ENCODE measurements around the gene AFAP1L2.

The AFAP1L2 gene

DNA sequence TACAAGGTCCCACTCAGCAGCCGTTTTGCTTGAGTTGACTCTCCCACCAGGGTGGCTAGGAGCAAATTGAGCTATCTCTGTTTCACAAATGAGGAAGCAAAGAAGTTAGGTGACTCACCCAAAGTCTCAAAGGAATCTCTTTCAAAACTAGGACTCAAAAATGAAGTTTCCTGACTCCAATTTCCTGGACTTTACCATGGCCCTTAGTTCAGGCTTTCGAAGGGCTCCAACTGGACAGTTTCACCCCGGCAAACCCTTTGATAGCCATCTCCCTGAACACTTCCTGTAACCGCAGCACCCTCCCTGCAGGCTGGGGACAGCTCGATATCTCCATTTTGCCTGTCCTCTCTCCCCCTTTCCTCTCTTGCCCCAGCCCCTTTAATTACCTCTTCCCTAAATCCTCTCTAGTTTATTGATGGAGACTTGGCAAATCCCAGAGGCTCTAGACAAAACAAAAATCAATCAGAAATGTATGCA is 4.7 kb upstream of the AFAP1L2 start:
- DNase-seq = no peak

DNA sequence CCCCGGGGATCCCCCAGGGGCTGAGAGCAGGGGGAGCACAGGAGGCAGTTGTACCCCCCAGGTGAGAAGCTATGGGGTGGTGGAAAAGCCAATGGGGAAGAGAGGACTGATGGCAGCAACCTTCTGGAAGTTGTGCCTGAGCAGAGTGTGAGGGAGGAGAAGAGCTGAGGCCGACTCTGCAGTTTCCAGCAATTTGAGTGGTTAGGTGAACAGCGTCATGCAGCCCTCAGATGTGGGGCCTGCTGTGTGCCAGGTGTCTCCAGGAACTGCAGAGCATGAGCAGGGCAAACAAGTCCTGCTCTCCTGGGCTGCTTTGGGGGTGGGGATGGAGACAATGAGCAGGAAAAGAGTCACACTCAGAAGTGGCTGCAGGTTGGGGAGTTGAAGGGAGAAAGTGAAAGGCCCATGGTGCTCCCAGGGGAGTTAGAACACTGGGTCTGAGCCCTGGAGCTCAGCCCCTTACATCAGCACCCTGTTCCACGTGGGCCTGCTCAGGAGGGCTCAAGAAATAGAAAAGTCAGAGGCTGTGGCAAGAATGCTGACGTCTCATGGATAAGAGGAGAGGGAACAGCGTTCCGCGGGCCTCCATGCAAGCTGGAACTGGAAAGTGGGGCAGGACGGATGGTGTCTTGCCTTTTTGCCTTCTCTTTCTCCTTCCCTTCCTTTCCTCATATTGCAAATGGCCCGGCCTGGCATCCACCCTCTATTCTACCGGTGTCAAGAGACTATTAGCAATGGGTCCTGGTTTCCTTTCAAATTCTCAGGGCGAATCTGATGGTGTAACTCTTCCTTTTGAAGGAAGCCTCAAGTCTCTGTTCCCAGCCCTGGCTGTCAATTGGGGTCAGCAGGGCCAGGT is 4.0 kb upstream of the AFAP1L2 start:
- DNase-seq = no peak

DNA sequence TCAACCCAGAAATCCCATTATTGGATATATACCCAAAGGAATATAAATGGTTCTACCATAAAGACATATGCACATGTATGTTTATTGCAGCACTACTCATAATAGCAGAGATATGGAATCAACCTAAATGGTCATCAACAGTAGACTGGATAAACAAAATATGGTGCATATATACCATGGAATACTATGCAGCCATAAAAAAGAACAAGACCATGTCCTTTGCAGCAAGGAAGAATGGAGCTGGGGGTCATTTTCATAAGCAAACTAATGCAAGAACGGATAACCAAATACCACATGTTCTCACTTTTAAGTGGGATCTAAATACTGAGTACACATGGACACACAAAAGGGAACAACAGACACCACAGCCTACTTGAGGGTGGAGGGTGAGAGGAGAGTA is 2.2 kb upstream of the AFAP1L2 start:
- no peak for DNase-seq

DNA sequence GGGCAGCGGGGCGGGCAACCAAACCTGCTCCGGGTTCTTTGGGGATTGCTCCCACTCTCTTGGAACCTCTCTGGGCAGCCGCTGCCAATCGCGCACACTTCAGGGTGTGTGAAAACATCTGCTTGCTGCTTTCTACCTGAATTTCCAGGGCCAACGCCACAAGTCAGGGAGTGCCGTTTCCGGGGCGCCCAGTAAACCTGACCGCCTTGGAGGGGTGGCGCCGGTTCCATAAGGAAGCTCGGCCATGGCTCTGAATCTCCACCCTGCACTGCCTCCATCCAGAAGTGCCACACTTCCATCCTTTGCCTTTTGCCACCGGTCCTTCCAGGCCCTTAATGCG is 679 bp upstream of the AFAP1L2 start:
- DNase-seq = no peak

DNA sequence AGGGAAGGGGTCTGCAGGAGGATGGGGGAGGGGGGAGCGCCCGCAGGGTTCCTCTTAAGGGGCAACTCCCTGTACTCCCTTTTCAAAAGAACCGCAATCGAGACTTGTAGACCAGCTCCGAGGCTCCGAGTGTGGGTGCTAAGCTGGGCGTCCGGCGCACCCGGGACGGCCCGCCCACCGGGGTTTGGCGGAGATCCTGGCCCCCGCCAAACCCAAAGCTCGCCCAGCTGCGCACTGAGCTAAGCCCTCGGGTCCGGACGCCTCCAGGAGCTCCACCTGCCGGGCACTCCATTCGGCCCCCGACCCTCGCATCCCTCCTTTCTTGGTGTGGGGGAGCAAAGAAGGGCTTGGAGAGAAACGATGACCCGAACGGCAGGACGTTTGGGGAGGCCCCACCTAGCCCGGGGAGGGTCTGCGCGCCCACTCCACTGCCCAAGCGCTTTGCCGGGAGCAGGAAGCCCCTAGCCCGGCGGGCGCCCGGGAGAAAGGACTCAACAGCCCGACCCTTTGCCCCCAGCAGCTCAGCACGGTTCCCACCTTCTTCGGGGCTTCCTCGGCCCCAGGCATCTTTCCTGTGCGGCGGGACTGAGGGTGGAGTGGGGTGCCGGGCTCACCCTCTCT is 651 bp downstream of the AFAP1L2 start:
- no peak for DNase-seq

DNA sequence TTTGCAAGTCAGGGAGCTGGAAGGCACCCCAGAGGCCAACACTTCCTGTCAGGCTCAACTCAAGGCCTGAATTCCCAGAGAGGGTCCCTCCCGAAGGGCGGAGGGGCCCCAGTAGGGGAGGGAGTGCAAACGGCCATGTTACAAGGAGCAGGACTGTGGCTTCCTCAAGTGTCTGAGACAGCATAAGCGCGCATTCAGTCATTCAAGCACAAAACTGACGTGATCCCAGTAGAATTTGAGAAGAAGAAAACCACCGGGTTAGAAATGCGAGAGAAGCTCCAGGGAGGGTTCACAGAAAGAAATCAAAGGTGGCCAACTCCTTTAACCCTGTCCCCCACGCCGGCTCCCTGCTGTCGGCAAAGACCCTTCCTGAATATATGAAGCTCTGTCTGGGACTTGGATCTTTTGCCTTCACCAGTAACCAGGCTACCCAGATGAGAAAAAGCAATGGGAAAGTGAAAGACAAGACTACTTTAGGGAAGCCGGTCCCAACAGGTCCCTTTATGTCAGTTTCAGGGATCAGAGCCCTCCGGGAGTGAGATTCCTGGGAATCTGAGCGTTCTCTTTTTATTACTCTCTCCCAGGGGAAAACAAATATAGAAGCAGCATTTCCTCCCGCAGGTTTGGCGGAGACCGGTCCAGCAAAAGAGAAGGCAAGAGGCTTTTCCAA is 1.3 kb downstream of the AFAP1L2 start:
- DNase-seq = no peak

DNA sequence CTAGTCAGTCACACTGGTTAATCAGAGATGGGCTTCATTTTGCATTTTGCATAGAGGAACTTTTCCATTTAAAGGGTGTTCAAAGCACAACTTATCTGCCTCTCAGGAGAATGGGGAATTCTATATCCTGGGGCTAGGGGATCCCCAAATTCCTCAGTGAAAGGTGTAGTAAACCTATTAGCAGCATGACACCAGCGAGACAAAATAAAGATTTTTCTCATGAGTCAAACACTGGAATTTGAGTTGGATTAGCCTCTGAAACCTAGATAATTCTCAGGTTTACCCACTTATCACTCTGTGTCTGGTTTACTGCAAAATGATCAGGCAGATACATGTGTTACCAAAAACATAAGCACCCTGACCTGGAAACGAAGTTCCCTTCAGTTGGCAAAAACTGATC is 2.1 kb downstream of the AFAP1L2 start:
- no peak for DNase-seq

DNA sequence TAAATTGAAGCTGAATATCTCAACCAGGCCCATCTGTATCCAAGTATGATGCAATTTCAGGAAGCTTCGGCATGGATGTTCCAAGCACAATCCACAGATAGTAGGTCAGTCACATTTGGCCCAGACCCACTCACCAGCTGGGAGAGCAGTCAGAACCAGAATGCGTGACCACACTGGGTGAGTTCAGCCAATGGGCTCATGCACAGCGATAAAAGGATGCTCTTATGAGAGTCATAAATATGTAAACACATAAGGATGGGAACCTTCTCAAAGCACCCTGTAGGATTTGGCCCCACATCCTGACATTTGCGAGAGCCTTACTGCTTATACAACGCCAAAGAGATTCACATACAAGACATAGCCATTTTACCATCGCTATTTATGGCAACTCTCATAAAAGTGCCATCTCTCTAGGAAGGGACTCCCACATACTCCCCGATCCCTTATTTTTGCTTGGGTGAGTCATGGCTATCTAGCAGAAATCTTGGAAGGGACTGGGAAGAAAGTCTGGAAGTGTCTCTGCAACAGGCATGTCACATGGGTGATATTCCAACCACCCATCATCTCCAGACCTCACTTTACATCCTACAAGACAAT is 3.0 kb downstream of the AFAP1L2 start:
- DNase-seq = no peak

DNA sequence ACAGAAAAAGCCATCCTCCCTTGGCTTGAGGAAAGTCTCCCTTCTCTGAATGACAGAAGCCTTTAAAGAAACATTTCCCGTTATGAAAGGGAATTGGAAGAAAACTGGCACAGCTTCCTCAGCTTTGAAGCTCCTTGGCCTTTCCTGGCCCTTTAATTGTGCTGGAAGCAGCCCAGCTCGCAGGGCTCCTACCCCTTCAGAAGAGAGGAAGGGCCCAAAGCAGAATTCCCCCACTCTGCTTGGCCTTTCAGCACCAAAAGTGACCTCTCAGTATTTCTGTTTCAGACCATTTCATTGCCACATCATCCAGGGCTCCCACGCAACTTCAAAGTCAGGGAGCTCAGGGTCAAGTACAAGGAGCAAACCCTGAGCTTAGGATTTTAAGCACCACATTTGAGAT is 4.2 kb downstream of the AFAP1L2 start:
- no peak for DNase-seq

DNA sequence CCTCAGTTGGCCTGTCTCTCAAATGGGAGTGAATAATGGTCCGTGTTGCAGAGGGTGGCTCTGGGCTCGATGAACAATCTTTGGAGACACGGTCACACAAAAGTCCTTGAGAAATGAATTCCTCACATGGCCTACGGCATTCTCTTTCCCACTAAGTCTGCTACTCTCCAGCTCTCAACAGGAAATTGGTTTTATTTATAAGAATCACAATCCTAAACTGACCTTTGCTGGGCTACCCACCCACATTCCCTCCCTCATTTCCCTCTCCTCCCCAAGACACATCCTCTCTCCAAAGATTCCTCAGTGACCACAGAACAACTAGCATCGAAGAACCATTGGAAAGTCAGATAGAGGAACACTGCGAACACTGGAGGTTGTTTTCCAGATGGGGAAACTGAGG is 4.7 kb downstream of the AFAP1L2 start:
- no peak for DNase-seq

DNA sequence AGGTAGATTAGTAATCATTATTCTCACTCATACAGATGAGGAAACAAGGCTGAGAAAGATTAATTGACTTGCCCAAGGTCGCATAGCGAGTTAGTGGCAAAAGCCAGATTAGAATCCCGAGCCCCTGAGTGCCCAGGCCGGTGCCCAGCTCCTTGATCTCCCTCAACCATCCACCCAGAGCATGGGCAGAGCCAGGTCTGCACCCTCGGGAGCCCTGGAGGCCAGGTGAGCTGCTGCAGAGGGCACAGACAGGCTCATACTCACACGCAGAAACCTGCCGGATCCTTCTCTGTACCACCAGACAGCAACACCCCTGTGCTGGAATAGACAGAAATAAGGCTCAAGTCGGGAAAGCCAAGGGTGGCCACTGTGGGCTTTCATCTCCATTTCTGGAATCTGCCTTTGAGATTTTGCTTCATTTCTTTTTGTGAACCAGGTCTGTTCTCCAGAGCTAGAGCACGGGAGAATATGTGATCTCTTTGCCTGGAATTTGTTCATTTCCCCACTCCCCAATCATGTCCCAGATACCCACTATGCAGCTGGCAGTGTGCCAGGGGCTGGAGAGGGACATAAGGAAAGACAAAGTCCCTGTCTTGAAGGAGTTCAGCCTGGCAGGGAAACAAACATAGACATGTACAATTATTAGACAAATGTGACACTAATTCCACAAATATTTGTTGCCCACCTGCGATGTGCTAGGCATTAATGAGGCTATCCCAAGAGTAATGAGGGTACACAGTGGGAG is 5.5 kb downstream of the AFAP1L2 start:
- DNase-seq = no peak

DNA sequence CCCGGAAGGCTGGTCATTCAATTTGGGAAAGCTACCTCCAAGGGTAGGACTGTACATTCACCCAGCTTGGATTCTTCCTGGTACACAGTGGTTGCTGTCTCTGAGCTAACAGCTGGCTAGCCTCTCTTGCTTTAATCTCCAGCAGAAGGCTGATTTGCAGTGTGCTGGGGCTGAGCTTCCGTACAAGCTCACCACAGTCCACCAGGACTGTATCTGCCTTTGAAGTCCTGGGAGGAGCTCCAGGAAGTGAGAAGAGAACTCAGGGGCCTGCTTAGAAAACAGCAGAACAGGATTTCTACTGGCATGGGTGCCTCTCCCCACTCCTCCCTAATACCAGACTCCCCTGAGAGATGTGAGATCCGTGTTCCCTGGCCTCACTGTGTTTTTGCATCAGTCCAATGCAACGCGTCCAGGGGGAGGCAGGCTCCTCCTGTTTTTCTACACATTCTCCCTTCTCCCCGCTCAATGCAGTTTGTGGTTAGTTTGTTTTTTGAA is 6.6 kb downstream of the AFAP1L2 start:
- no peak for DNase-seq

DNA sequence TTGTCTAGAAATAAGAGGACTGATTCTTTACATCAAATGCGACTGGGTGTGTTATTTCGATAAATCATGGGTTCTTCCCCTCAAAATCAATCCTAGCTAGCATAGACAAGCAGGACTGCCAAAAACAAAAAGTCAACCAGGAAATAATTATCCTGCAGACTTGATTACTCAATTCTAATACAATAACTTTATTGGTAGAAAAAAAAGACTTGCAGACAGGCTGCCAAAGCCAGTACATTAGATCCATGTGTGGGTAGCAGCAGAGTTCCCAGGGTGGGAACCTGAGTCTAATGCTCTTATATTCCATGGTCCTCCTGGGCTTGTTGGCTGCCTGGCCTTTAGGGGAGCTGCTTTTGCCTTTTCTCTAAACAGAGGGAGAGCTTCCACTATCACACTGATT is 7.8 kb downstream of the AFAP1L2 start:
- DNase-seq = no peak

DNA sequence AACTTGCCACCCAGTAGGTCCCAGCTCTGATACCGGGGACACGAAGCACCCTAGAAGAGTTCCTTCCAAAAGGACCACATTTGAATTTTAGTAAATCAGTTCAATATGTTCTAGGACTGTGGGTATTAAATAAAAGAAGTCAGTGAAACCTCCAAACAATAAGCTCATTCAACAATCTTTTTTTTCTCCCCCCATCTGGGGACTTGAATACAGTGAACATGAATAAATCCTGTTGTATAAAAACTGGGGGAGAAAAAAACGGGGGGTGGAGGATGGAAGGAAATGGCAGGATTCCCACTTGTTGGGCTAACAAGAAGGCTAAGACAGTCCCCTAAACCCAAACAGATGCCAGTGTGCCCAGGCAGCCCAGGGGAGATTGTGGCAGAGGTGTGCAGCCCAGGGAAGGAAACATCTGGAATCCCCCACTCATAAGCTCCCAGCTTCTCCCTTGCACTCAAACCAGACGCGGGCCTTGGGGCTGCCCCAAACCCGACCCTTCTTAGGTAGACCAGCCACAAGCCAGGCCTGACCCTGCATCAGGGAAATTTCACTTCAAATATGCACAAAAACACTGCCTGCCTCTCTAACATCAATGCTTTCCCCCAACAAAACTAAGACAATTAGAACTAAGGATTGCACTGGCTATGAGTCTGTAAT is 8.8 kb downstream of the AFAP1L2 start:
- DNase-seq = no peak

DNA sequence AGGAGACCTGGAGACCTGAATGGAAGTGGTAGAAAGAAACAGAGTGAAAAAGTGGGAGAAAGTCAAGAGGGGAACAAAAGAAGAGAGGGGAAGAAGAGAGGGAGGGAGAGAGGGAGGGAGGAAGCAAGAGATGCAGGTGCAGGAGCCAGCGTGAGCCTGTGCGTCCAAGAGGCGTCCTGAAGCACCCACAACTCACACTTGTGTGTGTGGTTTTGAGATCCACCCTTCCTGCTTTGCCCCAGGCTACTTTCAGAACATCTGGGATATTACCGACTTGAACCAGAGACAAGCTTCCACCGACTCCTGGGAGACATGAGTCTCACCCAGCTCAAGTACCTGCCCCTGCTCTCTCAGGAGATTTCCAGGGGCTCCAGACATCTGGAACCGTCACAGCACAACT is 9.8 kb downstream of the AFAP1L2 start:
- DNase-seq = no peak

DNA sequence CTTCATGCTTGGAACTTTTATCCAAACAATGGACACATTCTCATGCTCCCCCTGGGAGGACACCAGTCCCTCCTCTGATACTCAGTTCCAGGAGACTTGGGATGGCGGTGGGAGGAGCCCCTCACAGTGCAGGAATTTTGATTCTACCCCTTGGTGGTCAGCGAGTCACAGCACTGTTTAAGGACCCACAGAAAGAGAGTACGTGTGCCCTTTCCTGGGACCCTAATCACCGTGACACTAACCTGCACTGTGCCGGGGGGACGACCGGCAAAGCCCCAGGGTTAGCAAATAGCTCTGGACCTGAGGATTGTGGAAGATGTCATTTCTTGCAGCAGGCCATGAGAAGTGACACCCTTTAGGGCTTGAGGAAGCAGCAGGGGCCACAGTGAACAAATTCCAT is 10.4 kb downstream of the AFAP1L2 start:
- DNase-seq = no peak

DNA sequence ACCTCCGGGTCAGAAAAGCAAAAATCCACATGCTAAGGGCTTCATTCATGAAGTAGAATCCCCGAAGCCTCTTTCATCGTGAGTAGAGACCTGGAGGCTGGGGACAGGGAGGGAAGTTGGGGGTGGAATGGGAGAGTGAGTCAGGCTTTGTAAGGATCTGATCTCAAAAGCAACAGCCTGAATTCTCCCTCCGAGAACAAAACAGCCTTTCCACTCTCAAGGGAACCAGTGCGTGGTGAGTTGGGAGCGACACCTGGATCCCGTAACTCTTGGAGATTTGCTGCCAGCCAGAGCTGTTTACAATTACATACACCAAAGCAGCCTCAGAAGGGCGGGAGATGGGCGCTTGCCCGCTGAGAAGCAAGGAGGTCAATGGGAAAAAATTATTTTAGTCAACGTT is 10.8 kb downstream of the AFAP1L2 start:
- DNase-seq = no peak

DNA sequence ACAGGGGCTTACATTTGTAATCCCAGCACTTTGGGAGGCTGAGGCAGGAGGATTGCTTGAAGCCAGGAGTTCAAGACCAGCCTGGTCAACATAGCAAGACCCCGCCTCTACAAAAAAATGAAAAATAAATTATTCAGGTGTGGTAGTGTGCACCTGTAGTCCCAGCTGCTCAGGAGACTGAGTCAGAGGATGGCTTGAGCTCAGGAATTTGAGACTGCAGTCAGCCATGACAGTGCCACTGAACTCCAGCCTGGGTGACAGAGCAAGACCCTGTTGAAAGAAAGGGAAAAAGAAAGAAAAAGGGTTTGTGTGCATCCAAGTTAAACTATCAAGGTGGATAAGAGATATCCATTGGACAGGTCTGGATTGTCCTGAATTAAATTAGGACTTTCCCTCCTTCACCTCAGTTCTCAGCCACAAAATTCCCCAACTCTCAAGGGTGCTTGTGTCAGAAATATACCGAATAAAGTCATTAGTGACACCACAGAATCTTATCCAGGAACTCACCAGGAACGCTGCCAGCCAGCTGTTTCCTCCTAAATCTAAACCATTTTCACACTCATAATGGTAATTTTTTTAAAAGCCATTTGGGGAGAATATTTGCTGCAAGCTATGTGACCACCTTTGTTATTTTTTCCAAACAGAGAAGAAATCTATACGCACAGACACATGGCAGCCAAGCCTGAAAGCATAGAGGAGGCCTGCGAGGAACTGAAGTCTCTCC is 12.0 kb downstream of the AFAP1L2 start:
- no peak for DNase-seq

DNA sequence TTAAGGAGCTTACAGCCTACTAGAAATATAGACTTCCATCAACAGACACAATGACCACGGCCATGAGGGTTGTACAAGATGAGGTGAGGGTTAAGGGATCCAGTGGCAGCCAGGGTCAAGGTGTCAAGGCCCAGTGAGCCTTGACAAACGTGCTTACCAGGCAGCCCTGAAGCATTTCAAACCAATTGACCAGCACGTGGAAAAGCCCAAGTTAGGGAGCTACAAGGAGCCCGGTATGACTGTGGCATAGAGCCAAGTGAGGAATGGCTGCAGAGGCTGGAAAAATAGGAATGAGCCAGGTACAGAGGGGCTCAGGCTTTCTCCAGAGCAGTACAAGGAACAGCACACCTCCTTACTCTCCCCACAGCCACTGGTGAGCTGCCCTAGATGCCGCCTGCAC is 12.7 kb downstream of the AFAP1L2 start:
- no peak for DNase-seq

DNA sequence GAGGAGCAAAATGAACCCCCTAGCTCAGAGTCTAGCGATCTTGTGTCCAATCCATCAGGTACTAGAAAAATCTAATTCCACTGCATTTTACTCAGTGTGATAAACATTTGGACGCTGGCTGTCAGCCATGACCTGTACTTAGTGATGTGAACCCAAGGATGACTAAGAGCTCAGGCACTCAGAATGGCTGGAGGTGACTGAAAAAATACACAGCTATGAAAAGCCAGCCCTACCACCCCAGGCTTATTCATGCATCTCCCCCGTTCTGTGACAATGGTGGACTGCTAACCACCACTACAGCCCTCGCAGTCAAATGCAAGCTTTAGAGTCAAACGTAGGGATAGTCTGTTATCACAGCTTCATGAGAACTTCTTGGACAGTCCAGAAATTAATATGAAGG is 14.9 kb downstream of the AFAP1L2 start:
- DNase-seq = no peak

DNA sequence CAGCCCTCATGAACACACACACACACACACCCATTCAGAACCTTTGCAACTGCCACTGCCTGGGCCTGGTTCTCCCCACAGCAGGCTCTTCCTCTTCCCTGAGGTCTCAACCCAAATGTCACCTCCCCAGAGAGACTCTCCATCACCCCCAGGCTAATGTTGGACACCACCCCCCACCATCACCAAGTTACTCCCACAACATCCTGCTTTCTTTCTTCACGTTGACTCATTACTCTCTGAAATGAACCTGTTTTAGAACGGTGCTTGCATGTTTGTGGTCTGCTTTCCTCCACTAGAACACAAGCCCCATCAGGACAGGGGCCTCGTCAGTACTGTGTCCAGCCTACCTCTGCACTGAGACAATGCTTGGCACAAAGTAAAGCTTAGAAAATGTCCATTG is 16.0 kb downstream of the AFAP1L2 start:
- DNase-seq = no peak

DNA sequence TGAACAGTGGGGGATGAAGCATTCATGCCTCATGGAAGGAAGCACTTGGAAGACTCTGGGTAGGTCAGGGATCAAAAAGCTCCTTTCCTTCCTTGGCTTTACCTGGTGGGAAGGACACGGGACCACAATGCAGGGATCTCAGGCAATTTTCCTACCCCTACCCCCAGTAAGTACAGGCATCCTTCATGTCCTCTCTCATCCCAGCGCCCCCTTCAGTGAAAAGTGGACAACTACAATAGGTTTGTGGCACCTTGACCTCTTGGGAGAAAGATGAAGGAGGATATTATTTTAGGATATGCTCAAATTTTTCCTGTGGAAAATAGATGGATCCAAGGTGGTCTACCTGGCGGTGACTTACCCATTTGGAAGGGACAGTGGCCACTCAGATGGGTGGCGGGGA is 16.5 kb downstream of the AFAP1L2 start:
- no peak for DNase-seq

All from activated gamma-delta T cell (primary cell).